H1 (cell line): Measurements from ENCODE around the gene HACD2. TPM values are rescaled to one million over a fixed set of nuclear protein-coding genes. Genes with fewer than 3 reads are reported as not detected.

ENCODE experiments used
- CTCF ChIA-PET: fragments of 300-600 bp; sonication (Branson Sonifier 250); formaldehyde crosslinking; loops from one replicate; lab custom pipeline; 2021; ENCODE audit not compliant: partially characterized antibody; lab: Charles Lee
- POLR2A ChIA-PET: fragments of 300-600 bp; sonication (Branson Sonifier 250); formaldehyde crosslinking; loops from one replicate; lab custom pipeline; 2021; ENCODE audit warnings: inconsistent platforms; ENCODE audit not compliant: partially characterized antibody; lab: Charles Lee
- DNase-seq, 2 experiments: peaks; one replicate each; pipeline versions ENCODE4 v3.0.0 to v3.0.0-alpha.2; 2010 to 2022; ENCODE audit warnings: low spot score in 2 of 2, low read depth in 1 of 2, mixed read lengths in 1 of 2
- FAIRE-seq: peaks from 2 replicates; lab custom pipeline; 2011; peaks lifted over from hg19 to GRCh38; lab: Jason Lieb, UNC
- H2AFZ ChIP-seq: 2 replicates; pipeline ENCODE4 v1.8.1; 2012; ENCODE audit warnings: low read length, inconsistent platforms
- H2AK5ac ChIP-seq: 2 replicates; pipeline ENCODE4 v1.6.1; 2013; ENCODE audit warnings: low read depth, low read length
- H2BK120ac ChIP-seq: replicated peaks from 2 replicates; pipeline ENCODE3; 2013; ENCODE audit warnings: low read depth, low read length, inconsistent platforms
- H2BK12ac ChIP-seq: 2 replicates; pipeline ENCODE4 v1.6.1; 2013; ENCODE audit warnings: low read depth, low read length
- H2BK15ac ChIP-seq: 2 replicates; pipeline ENCODE4 v1.6.1; 2013; ENCODE audit warnings: low read length
- H2BK20ac ChIP-seq: 2 replicates; pipeline ENCODE4 v1.6.1; 2013; ENCODE audit warnings: low read length
- H2BK5ac ChIP-seq: 2 replicates; pipeline ENCODE4 v1.6.1; 2013; ENCODE audit warnings: low read depth, low read length
- H3K14ac ChIP-seq: 2 replicates; pipeline ENCODE4 v1.6.1; 2013; ENCODE audit warnings: inconsistent platforms; ENCODE audit not compliant: insufficient read length
- H3K18ac ChIP-seq: 2 replicates; pipeline ENCODE4 v1.6.1; 2013; ENCODE audit warnings: low read length; ENCODE audit errors: extremely low read depth
- H3K23ac ChIP-seq: 2 replicates; pipeline ENCODE4 v1.6.1; 2013; ENCODE audit warnings: inconsistent platforms; ENCODE audit not compliant: insufficient read length
- H3K23me2 ChIP-seq: 2 replicates; pipeline ENCODE4 v1.6.1; 2013; ENCODE audit warnings: low read depth, low read length
- H3K27ac ChIP-seq: 2 replicates; pipeline ENCODE4 v1.6.1; 2011; ENCODE audit warnings: low read depth, low read length, inconsistent platforms
- H3K27me3 ChIP-seq, 4 experiments: replicated peaks in 1 of 4; 1 replicate in 1 of 4; 2 replicates in 3 of 4; pipeline versions ENCODE4 v1.6.1 to v1.8.1; 2011 to 2013; ENCODE audit warnings: low read length in 3 of 4, mild to moderate bottlenecking in 3 of 4, inconsistent platforms in 2 of 4, mixed read lengths in 2 of 4, moderate library complexity in 1 of 4; ENCODE audit not compliant: control insufficient read depth in 3 of 4, insufficient read depth in 3 of 4; ENCODE audit errors: extremely low read depth in 1 of 4
- H3K36me3 ChIP-seq, 4 experiments: 2 replicates each; pipeline versions ENCODE4 v1.6.1 to v1.8.1; 2011 to 2013; ENCODE audit warnings: mild to moderate bottlenecking in 4 of 4, low read length in 3 of 4, moderate library complexity in 2 of 4, control low read depth in 1 of 4, inconsistent platforms in 1 of 4; ENCODE audit not compliant: insufficient read depth in 4 of 4, control insufficient read depth in 2 of 4
- H3K4ac ChIP-seq: replicated peaks from 2 replicates; pipeline ENCODE3; 2013; ENCODE audit warnings: low read length, low read depth, mixed read lengths, inconsistent platforms; ENCODE audit not compliant: insufficient read length
- H3K4me1 ChIP-seq, 4 experiments: replicated peaks in 1 of 4; 1 replicate in 1 of 4; 2 replicates in 3 of 4; pipeline versions ENCODE4 v1.6.1 to v1.8.1; 2011 to 2013; ENCODE audit warnings: low read length in 3 of 4, inconsistent platforms in 2 of 4, mixed read lengths in 1 of 4; ENCODE audit not compliant: insufficient read depth in 4 of 4, control insufficient read depth in 3 of 4
- H3K4me2 ChIP-seq, 2 experiments: 2 replicates each; pipeline versions ENCODE4 v1.6.1 to v1.8.1; 2011 to 2013; ENCODE audit warnings: low read depth in 2 of 2, low read length in 2 of 2, control low read depth in 1 of 2, inconsistent platforms in 1 of 2, mild to moderate bottlenecking in 1 of 2; ENCODE audit not compliant: insufficient read depth in 1 of 2
- H3K4me3 ChIP-seq, 4 experiments: fragments of 200-600, 300-600 bp in 1 of 4; sonication (generic), shearing (Covaris generic), sonication (Bioruptor Twin) in 1 of 4; 2 replicates each; pipeline versions ENCODE4 v1.5.1 to v1.8.1; 2011 to 2016; ENCODE audit warnings: low read length in 4 of 4, low read depth in 3 of 4, control low read depth in 2 of 4, inconsistent platforms in 2 of 4, mild to moderate bottlenecking in 2 of 4, mixed read lengths in 1 of 4, moderate library complexity in 1 of 4; ENCODE audit not compliant: insufficient read depth in 2 of 4; ENCODE audit errors: extremely low read depth in 1 of 4
- H3K56ac ChIP-seq: replicated peaks from 2 replicates; pipeline ENCODE3; 2013; ENCODE audit warnings: low read depth, mild to moderate bottlenecking, mixed read lengths, low read length, inconsistent platforms; ENCODE audit not compliant: insufficient read length
- H3K79me1 ChIP-seq: 2 replicates; pipeline ENCODE4 v1.6.1; 2013; ENCODE audit warnings: low read depth, low read length, control low read depth
- H3K79me2 ChIP-seq, 2 experiments: 2 replicates each; pipeline versions ENCODE4 v1.6.1 to v1.8.1; 2012 to 2013; ENCODE audit warnings: low read length in 2 of 2, mild to moderate bottlenecking in 2 of 2, inconsistent platforms in 1 of 2; ENCODE audit not compliant: insufficient read depth in 2 of 2, control insufficient read depth in 1 of 2
- H3K9ac ChIP-seq, 4 experiments: replicated peaks in 1 of 4; 1 replicate in 1 of 4; 2 replicates in 3 of 4; pipeline versions ENCODE4 v1.6.1 to v1.8.1; 2011 to 2013; ENCODE audit warnings: low read depth in 3 of 4, low read length in 3 of 4, control low read depth in 2 of 4, mild to moderate bottlenecking in 2 of 4, moderate library complexity in 2 of 4, inconsistent platforms in 1 of 4; ENCODE audit errors: extremely low read depth in 1 of 4
- H3K9me3 ChIP-seq, 2 experiments: 2 replicates each; pipeline versions ENCODE4 v1.6.1 to v1.8.1; 2012 to 2013; ENCODE audit warnings: mild to moderate bottlenecking in 2 of 2, moderate library complexity in 2 of 2, control low read depth in 1 of 2, inconsistent platforms in 1 of 2, low read depth in 1 of 2, low read length in 1 of 2, mixed read lengths in 1 of 2; ENCODE audit not compliant: insufficient read depth in 2 of 2
- H4K20me1 ChIP-seq, 2 experiments: replicated peaks in 1 of 2; 2 replicates each; pipeline versions ENCODE3 to v1.8.1; 2011 to 2013; ENCODE audit warnings: inconsistent platforms in 2 of 2, low read length in 2 of 2, mild to moderate bottlenecking in 1 of 2; ENCODE audit not compliant: insufficient read depth in 2 of 2, control insufficient read depth in 1 of 2
- H4K5ac ChIP-seq: 2 replicates; pipeline ENCODE4 v1.6.1; 2013; ENCODE audit warnings: low read length, low read depth, mixed read lengths, inconsistent platforms; ENCODE audit not compliant: insufficient read length
- H4K8ac ChIP-seq: 2 replicates; pipeline ENCODE4 v1.8.0; 2013; ENCODE audit warnings: mild to moderate bottlenecking, moderate library complexity, low read length, inconsistent platforms; ENCODE audit not compliant: insufficient read depth; ENCODE audit errors: extremely low read depth
- H4K91ac ChIP-seq: replicated peaks from 2 replicates; pipeline ENCODE3; 2013; ENCODE audit warnings: low read length, mixed read lengths, inconsistent platforms; ENCODE audit not compliant: insufficient read length
- EGR1 ChIP-seq: IDR thresholded peaks from 2 replicates; pipeline ENCODE4 v1.6.1; 2011; ENCODE audit warnings: low read depth, low read length, borderline replicate concordance
- HDAC2 ChIP-seq, 2 experiments: fragments of 300-600 bp in 1 of 2; sonication (generic) in 1 of 2; IDR thresholded peaks; 2 replicates each; pipeline ENCODE4 v1.6.1; 2011 to 2012; ENCODE audit warnings: low read depth in 2 of 2, low read length in 2 of 2, mild to moderate bottlenecking in 2 of 2, moderate library complexity in 2 of 2, borderline replicate concordance in 1 of 2, inconsistent platforms in 1 of 2
- MAX ChIP-seq: IDR thresholded peaks from 2 replicates; pipeline ENCODE4 v1.6.1; 2012; ENCODE audit warnings: inconsistent platforms
- NANOG ChIP-seq: IDR thresholded peaks from 2 replicates; pipeline ENCODE4 v1.6.1; 2011; ENCODE audit warnings: low read length, low read depth, mild to moderate bottlenecking, inconsistent platforms; ENCODE audit not compliant: insufficient read depth, poor library complexity, severe bottlenecking
- POU5F1 ChIP-seq: IDR thresholded peaks from 2 replicates; pipeline ENCODE4 v1.6.1; 2011; ENCODE audit warnings: low read depth, mild to moderate bottlenecking, low read length, moderate library complexity
- RXRA ChIP-seq: IDR thresholded peaks from 2 replicates; pipeline ENCODE4 v1.6.1; 2011; ENCODE audit warnings: low read depth, mild to moderate bottlenecking, low read length, moderate library complexity; ENCODE audit not compliant: insufficient read depth
- SAP30 ChIP-seq: fragments of 300-600 bp; sonication (generic); IDR thresholded peaks from 2 replicates; pipeline ENCODE4 v1.7.1; 2012; ENCODE audit warnings: low read length, moderate library complexity, mild to moderate bottlenecking, inconsistent platforms; ENCODE audit not compliant: insufficient read depth, insufficient replicate concordance
- TCF12 ChIP-seq: IDR thresholded peaks from 2 replicates; pipeline ENCODE4 v1.6.1; 2011; ENCODE audit warnings: low read depth, mild to moderate bottlenecking, low read length
- ZNF274 ChIP-seq: IDR thresholded peaks from 2 replicates; pipeline ENCODE4 v1.7.0; 2012; ENCODE audit warnings: low read length, borderline replicate concordance; ENCODE audit errors: extremely low read depth
- WGBS, 2 experiments: shearing (Covaris generic) in 1 of 2; methylation state at CpG; one replicate each; pipeline versions ENCODE4 v1.1.6 to v1.1.7; 2013 to 2015; ENCODE audit warnings: low lambda C conversion rate in 2 of 2, mixed read lengths in 2 of 2, inconsistent platforms in 1 of 2, low coverage in 1 of 2, missing lambda C conversion rate in 1 of 2; ENCODE audit not compliant: insufficient replicate concordance in 2 of 2, insufficient coverage in 1 of 2, insufficient read length in 1 of 2; ENCODE audit errors: extremely low coverage in 1 of 2, missing lambda C conversion rate in 1 of 2; 5-methylcytosine and 5-hydroxymethylcytosine counted together
- polyA plus RNA-seq, 7 experiments: library from polyadenylated mRNA; depleted of rRNA in 3 of 7; stranded (reverse) in 5 of 7; unstranded in 2 of 7; fragments of >200 nt in 5 of 7; fragments of 200-250 nt in 2 of 7; gene quantifications; 1 replicate in 5 of 7; 2 replicates in 1 of 7; 4 replicates in 1 of 7; pipeline versions ENCODE4 v1.2.1 to v1.2.3, GENCODE V29; 2011 to 2013; ENCODE audit warnings: missing spikeins in 2 of 7, mixed read lengths in 2 of 7
- total RNA-seq: library from RNA; stranded (reverse); fragmentation: NEBNext Ultra II Directional; extraction: Animal tissue kit (Norgen Biotek cat#: 25700); gene quantifications from 2 replicates; pipeline ENCODE4 v1.2.1, GENCODE V29; 2021
- TF ChIP-seq, protein P1 (sequence below): IDR thresholded peaks from 2 replicates; pipeline ENCODE4 v1.6.1; 2012; ENCODE audit warnings: low read length, inconsistent platforms

The HACD2 gene
- total and polyA plus RNA-seq, 2 of the 8 experiments (the other 6 are each of a cell fraction or from before 2014, with no cell fraction given), result 24.9 to 31.2 TPM

DNA sequence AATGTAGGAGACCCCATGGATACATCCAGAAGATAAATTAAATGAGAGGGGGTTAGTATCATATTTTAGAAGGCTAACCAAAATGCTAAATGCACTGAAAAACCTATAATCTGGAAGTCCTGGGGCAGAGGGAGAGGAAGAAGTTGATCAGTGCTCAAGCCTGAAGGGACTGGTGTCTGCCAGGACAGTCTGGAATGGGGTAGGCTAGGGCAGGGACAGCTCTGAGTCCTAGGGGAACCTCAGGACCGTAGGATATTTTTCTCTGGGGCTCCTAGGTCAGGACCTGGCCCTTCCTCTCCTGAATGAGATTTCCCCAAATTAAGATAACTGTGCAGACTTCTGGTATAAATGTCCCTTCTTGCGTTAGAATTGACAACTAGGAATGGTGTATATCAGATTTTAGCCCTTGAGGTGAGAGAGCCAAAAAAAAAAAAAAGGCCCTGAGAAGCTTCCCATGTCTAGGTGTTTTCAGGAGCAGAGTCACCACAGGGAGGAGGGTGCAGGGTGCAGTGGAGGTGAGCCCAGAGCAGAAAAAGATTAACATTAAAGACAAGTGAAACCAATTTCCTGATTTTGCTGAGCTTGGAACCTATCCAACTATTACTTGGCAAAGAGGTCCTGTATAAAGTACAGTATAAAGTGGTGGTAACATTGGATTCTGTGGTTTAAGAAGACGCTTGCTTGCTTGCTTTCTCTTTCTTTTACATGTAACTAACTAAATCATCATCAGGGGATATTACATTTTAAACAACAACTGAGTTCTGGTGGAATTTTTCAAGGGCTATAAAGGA is 63.5 kb downstream of the HACD2 start:
- no peak overlapping the region for H2BK15ac ChIP-seq
- FAIRE-seq (no peak), DNase-seq (no peak)
- H3K4me1 ChIP-seq, result no peaks in the 10 kb centered on the region
- H3K27ac ChIP-seq, result no peak overlapping the region
- no peak overlapping the region for H4K8ac ChIP-seq
- H3K4me2 ChIP-seq, result no peak overlapping the region
- H3K36me3 ChIP-seq, result no peaks in the 10 kb centered on the region
- H3K4ac ChIP-seq, result no peak overlapping the region
- H4K20me1 ChIP-seq, result no peaks in the 10 kb centered on the region
- whole genome bisulfite sequencing, 2 experiments, result 82% methylated on average over 3 of the region's 3 CpGs; no CpG with 5 or more reads in 1 of the 2 experiments
- no peak overlapping the region for H4K91ac ChIP-seq
- H2BK5ac ChIP-seq, result no peak overlapping the region
- no peak overlapping the region for H3K4me3 ChIP-seq
- H3K56ac ChIP-seq, result no peak overlapping the region
- no peaks in the 10 kb centered on the region for H3K27me3 ChIP-seq
- H2BK120ac ChIP-seq, result no peak overlapping the region
- H3K79me1 ChIP-seq, result no peaks in the 10 kb centered on the region; the same call in 1 of the 2 replicates
- no peak overlapping the region for H3K14ac ChIP-seq
- H2BK20ac ChIP-seq, result no peak overlapping the region
- H3K9ac ChIP-seq, result no peak overlapping the region
- no peak overlapping the region for H3K23ac ChIP-seq
- no peaks in the 10 kb centered on the region for H3K79me2 ChIP-seq
- H3K9me3 ChIP-seq, result no peaks in the 10 kb centered on the region
- no peak overlapping the region for H2BK12ac ChIP-seq
- no peak overlapping the region for H3K18ac ChIP-seq
- no peaks in the 10 kb centered on the region for H3K23me2 ChIP-seq
- H2AFZ ChIP-seq, result no peak overlapping the region
- ChIA-PET POLR2A (no interaction called here), CTCF (interaction anchor here (0.7 to 1.4 kb wide), 4 partner anchors 16 to 587 kb away, joined by 3 to 5 read pairs (median 3); no protein-coding TSS in a partner anchor)
- no peak overlapping the region for H2AK5ac ChIP-seq
- no peak overlapping the region for H4K5ac ChIP-seq
- TF ChIP-seq NANOG (no peak), EGR1 (no peak), HDAC2 (IDR thresholded peaks at IDR 0.05; ENCODE audit: borderline replicate concordance in 1 of 2, low read depth in 2 of 2, low read length in 2 of 2) (no peak), POU5F1 (no peak), SAP30 (no peak), MAX (no peak), RXRA (no peak), ZNF274 (no peak), TCF12 (no peak)
- TF ChIP-seq, protein P1, sequence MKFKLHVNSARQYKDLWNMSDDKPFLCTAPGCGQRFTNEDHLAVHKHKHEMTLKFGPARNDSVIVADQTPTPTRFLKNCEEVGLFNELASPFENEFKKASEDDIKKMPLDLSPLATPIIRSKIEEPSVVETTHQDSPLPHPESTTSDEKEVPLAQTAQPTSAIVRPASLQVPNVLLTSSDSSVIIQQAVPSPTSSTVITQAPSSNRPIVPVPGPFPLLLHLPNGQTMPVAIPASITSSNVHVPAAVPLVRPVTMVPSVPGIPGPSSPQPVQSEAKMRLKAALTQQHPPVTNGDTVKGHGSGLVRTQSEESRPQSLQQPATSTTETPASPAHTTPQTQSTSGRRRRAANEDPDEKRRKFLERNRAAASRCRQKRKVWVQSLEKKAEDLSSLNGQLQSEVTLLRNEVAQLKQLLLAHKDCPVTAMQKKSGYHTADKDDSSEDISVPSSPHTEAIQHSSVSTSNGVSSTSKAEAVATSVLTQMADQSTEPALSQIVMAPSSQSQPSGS, result no peak
